GM21528 (cell line): ENCODE data around the gene METTL25.
A peak's percentile ranks its signal among the peaks of the same experiment; 100 is the strongest.

Source experiments
- ATAC-seq: cut with Tn5 transposase; IDR thresholded peaks from one replicate; pipeline ENCODE4 v1.9.1; 2021; ENCODE audit warnings: mild to moderate bottlenecking, moderate library complexity; ENCODE audit not compliant: unreplicated experiment, low FRiP score

METTL25 gene

GRCh38 chr12:82461393-82461792 lies 103.1 kb downstream of the METTL25 start:
- no peak for ATAC-seq

- no peak for ATAC-seq
These were observed 103.5 kb downstream of the METTL25 start for GRCh38 chr12:82461836-82462235.

- ATAC-seq, result no peak
These were observed 110.2 kb downstream of the METTL25 start for GRCh38 chr12:82468563-82468962.

- ATAC-seq, result no peak
These were observed 112.7 kb downstream of the METTL25 start for GRCh38 chr12:82470906-82471512.

GRCh38 chr12:82473111-82473754 lies 114.9 kb downstream of the METTL25 start:
- ATAC-seq, result no peak

GRCh38 chr12:82474181-82474797 lies 116.0 kb downstream of the METTL25 start:
- ATAC-seq, result peak; percentile 85

GRCh38 chr12:82474798-82475184 lies 116.5 kb downstream of the METTL25 start:
- no peak for ATAC-seq

GRCh38 chr12:82475211-82475610 lies 116.9 kb downstream of the METTL25 start:
- no peak for ATAC-seq

- no peak for ATAC-seq
These were observed 118.2 kb downstream of the METTL25 start for GRCh38 chr12:82476511-82476910.

GRCh38 chr12:82479511-82479910 lies 121.2 kb downstream of the METTL25 start:
- no peak for ATAC-seq

- ATAC-seq, result no peak
These were observed 122.3 kb downstream of the METTL25 start for GRCh38 chr12:82480606-82481005.

- no peak for ATAC-seq
These were observed 123.6 kb downstream of the METTL25 start for GRCh38 chr12:82481954-82482353.

GRCh38 chr12:82486524-82487235 lies 128.4 kb downstream of the METTL25 start:
- no peak for ATAC-seq

GRCh38 chr12:82504409-82504808 lies 146.1 kb downstream of the METTL25 start:
- ATAC-seq, result no peak

- ATAC-seq, result no peak
These were observed 146.8 kb downstream of the METTL25 start for GRCh38 chr12:82505150-82505549.

GRCh38 chr12:82507686-82508085 lies 149.4 kb downstream of the METTL25 start:
- ATAC-seq, result no peak

- ATAC-seq, result no peak
These were observed 152.1 kb downstream of the METTL25 start for GRCh38 chr12:82510386-82510785.

GRCh38 chr12:82514880-82515279 lies 156.6 kb downstream of the METTL25 start:
- ATAC-seq, result no peak

GRCh38 chr12:82515652-82516051 lies 157.3 kb downstream of the METTL25 start:
- ATAC-seq, result no peak

- ATAC-seq, result peak; percentile 76
These were observed 158.7 kb downstream of the METTL25 start for GRCh38 chr12:82517027-82517426.

GRCh38 chr12:82517808-82518207 lies 159.5 kb downstream of the METTL25 start:
- no peak for ATAC-seq
